Neural progenitor cell (in vitro differentiated cells): ENCODE data around the gene EXO1. TPM values are rescaled to one million over a fixed set of nuclear protein-coding genes. Genes with fewer than 3 reads are reported as not detected.

Source experiments
- DNase-seq: peaks from one replicate; pipeline ENCODE4 v3.0.0-alpha.2; 2016; ENCODE audit warnings: low spot score
- H2AFZ ChIP-seq: fragments of 200-600 bp; sonication (generic); replicated peaks from 2 replicates; pipeline ENCODE4 v1.6.1; 2016; ENCODE audit warnings: antibody characterized with exemption
- H3F3A ChIP-seq: fragments of 200-600 bp; sonication (generic); 2 replicates; pipeline ENCODE4 v1.6.1; 2016; ENCODE audit warnings: antibody characterized with exemption, low read depth
- H3K27ac ChIP-seq: fragments of 200-600 bp; sonication (generic); 2 replicates; pipeline ENCODE4 v1.5.1; 2016; ENCODE audit warnings: mild to moderate bottlenecking
- H3K27me3 ChIP-seq: fragments of 200-600 bp; sonication (generic); 2 replicates; pipeline ENCODE4 v1.6.1; 2016; ENCODE audit warnings: mild to moderate bottlenecking, moderate library complexity
- H3K36me3 ChIP-seq: fragments of 200-600 bp; sonication (generic); 2 replicates; pipeline ENCODE4 v1.5.1; 2016
- H3K4me1 ChIP-seq: fragments of 200-600 bp; sonication (generic); 2 replicates; pipeline ENCODE4 v1.6.1; 2016; ENCODE audit warnings: mixed run types
- H3K4me2 ChIP-seq: fragments of 200-600 bp; sonication (generic); 2 replicates; pipeline ENCODE4 v1.6.1; 2016
- H3K4me3 ChIP-seq: fragments of 200-600 bp; sonication (generic); 2 replicates; pipeline ENCODE4 v1.5.1; 2016
- H3K79me2 ChIP-seq: fragments of 200-600 bp; sonication (generic); 2 replicates; pipeline ENCODE4 v1.6.1; 2016; ENCODE audit warnings: low read depth
- H3K9ac ChIP-seq: fragments of 200-600 bp; sonication (generic); 2 replicates; pipeline ENCODE4 v1.6.1; 2016
- H3K9me3 ChIP-seq: fragments of 200-600 bp; sonication (generic); 2 replicates; pipeline ENCODE4 v1.5.1; 2016; ENCODE audit warnings: low read depth
- H4K20me1 ChIP-seq: fragments of 200-600 bp; sonication (generic); 2 replicates; pipeline ENCODE4 v1.6.1; 2016; ENCODE audit warnings: low read depth
- H3K27ac Mint-ChIP-seq: 3 replicates; pipeline ENCODE4 v1.8.0; 2021; ENCODE audit warnings: mixed read lengths
- H3K27me3 Mint-ChIP-seq: 2 replicates; pipeline ENCODE4 v1.8.0; 2022; ENCODE audit warnings: low read depth, mild to moderate bottlenecking, inconsistent platforms, moderate library complexity, mixed read lengths; ENCODE audit not compliant: insufficient read depth
- H3K36me3 Mint-ChIP-seq: 3 replicates; pipeline ENCODE4 v1.8.0; 2021; ENCODE audit warnings: mixed read lengths
- H3K4me1 Mint-ChIP-seq: 3 replicates; pipeline ENCODE4 v1.8.0; 2021; ENCODE audit warnings: mixed read lengths
- H3K4me3 Mint-ChIP-seq: 3 replicates; pipeline ENCODE4 v1.8.0; 2021; ENCODE audit warnings: mild to moderate bottlenecking, moderate library complexity, mixed read lengths
- H3K9me3 Mint-ChIP-seq: 3 replicates; pipeline ENCODE4 v1.8.0; 2020; ENCODE audit warnings: mixed read lengths
- CTCF ChIP-seq: fragments of 200-600 bp; sonication (generic); IDR thresholded peaks from 2 replicates; pipeline ENCODE4 v1.5.1; 2017; ENCODE audit warnings: antibody characterized with exemption, mild to moderate bottlenecking
- EZH2 ChIP-seq: fragments of 200-600 bp; sonication (generic); IDR thresholded peaks from 2 replicates; pipeline ENCODE4 v1.6.1; 2017; ENCODE audit warnings: antibody characterized with exemption, mild to moderate bottlenecking, moderate library complexity
- EZH2phosphoT487 ChIP-seq: fragments of 200-600 bp; sonication (generic); IDR thresholded peaks from 2 replicates; pipeline ENCODE4 v1.6.1; 2017; ENCODE audit warnings: antibody characterized with exemption
- total RNA-seq: library from RNA; depleted of rRNA; stranded (reverse); fragments of >200 nt; gene quantifications from 2 replicates; pipeline ENCODE4 v1.2.3, GENCODE V29; 2015; ENCODE audit warnings: low replicate concordance

Gene EXO1
- total RNA-seq, 1 donor from 2014 or later = 54.8 TPM

GRCh38 chr1:241840164-241840563 is 7.8 kb upstream of the EXO1 start:
- no peaks in the 10 kb centered on the region for H3K79me2 ChIP-seq
- no peak overlapping the region for H3K4me3 Mint-ChIP-seq
- H3K36me3 ChIP-seq = no peaks in the 10 kb centered on the region
- H3K27ac ChIP-seq = no peak overlapping the region
- H3K4me2 ChIP-seq = no peak overlapping the region
- H2AFZ ChIP-seq = no peak overlapping the region
- no peak overlapping the region for H3K27ac Mint-ChIP-seq
- H3K9ac ChIP-seq = no peak overlapping the region
- TF ChIP-seq EZH2phosphoT487 = no peak
- no peak for TF ChIP-seq CTCF
- TF ChIP-seq EZH2 = no peak
- no peaks in the 10 kb centered on the region for H3F3A ChIP-seq
- no peaks in the 10 kb centered on the region for H3K36me3 Mint-ChIP-seq
- H3K9me3 Mint-ChIP-seq = no peaks in the 10 kb centered on the region
- peaks cover 2% of the 10 kb centered on the region for H3K27me3 Mint-ChIP-seq
- H3K9me3 ChIP-seq = no peaks in the 10 kb centered on the region
- H4K20me1 ChIP-seq = no peaks in the 10 kb centered on the region
- no peaks in the 10 kb centered on the region for H3K27me3 ChIP-seq
- H3K4me1 Mint-ChIP-seq = no peaks in the 10 kb centered on the region
- DNase-seq = no peak
- no peak overlapping the region for H3K4me3 ChIP-seq
- no peaks in the 10 kb centered on the region for H3K4me1 ChIP-seq

- no peak overlapping the region for H3K27ac ChIP-seq
- H3K27me3 ChIP-seq = no peaks in the 10 kb centered on the region
- H3F3A ChIP-seq = no peaks in the 10 kb centered on the region
- no peaks in the 10 kb centered on the region for H3K36me3 ChIP-seq
- H3K4me1 Mint-ChIP-seq = no peaks in the 10 kb centered on the region
- H3K9me3 Mint-ChIP-seq = no peaks in the 10 kb centered on the region
- TF ChIP-seq EZH2phosphoT487 (no peak), CTCF (no peak), EZH2 (no peak)
- H3K4me3 Mint-ChIP-seq = no peak overlapping the region
- H3K9me3 ChIP-seq = no peaks in the 10 kb centered on the region
- no peaks in the 10 kb centered on the region for H3K36me3 Mint-ChIP-seq
- no peaks in the 10 kb centered on the region for H3K79me2 ChIP-seq
- no peak for DNase-seq
- no peaks in the 10 kb centered on the region for H3K4me1 ChIP-seq
- no peaks in the 10 kb centered on the region for H4K20me1 ChIP-seq
- H3K9ac ChIP-seq = no peak overlapping the region
- H2AFZ ChIP-seq = no peak overlapping the region
- no peak overlapping the region for H3K27ac Mint-ChIP-seq
- no peak overlapping the region for H3K4me3 ChIP-seq
- no peak overlapping the region for H3K4me2 ChIP-seq
- peaks cover 2% of the 10 kb centered on the region for H3K27me3 Mint-ChIP-seq
Measured at GRCh38 chr1:241841691-241842090, 6.3 kb upstream of the EXO1 start.

GRCh38 chr1:241842565-241842964 is 5.4 kb upstream of the EXO1 start:
- H2AFZ ChIP-seq = no peak overlapping the region
- H3K9me3 ChIP-seq = no peaks in the 10 kb centered on the region
- no peaks in the 10 kb centered on the region for H3K27me3 ChIP-seq
- peaks cover 8% of the 10 kb centered on the region for H3K4me1 Mint-ChIP-seq
- DNase-seq = no peak
- H3K36me3 Mint-ChIP-seq = no peaks in the 10 kb centered on the region
- H3K4me1 ChIP-seq = peaks cover 4% of the 10 kb centered on the region
- TF ChIP-seq EZH2 (no peak), CTCF (no peak), EZH2phosphoT487 (no peak)
- H3K9me3 Mint-ChIP-seq = no peaks in the 10 kb centered on the region
- H3K79me2 ChIP-seq = no peaks in the 10 kb centered on the region
- no peak overlapping the region for H3K4me2 ChIP-seq
- H3K27ac ChIP-seq = no peak overlapping the region
- H3K27me3 Mint-ChIP-seq = peaks cover 2% of the 10 kb centered on the region
- H3K4me3 ChIP-seq = no peak overlapping the region
- no peaks in the 10 kb centered on the region for H3K36me3 ChIP-seq
- no peaks in the 10 kb centered on the region for H3F3A ChIP-seq
- H4K20me1 ChIP-seq = no peaks in the 10 kb centered on the region
- H3K27ac Mint-ChIP-seq = no peak overlapping the region
- H3K4me3 Mint-ChIP-seq = no peak overlapping the region
- H3K9ac ChIP-seq = no peak overlapping the region
